Measurements from ENCODE around the gene SLC4A11.
"Not testable (repeated sequence)": the region's sequence is repeated elsewhere in the genome, so short reads cannot be mapped to it uniquely, and the experiment has no call there.

Gene SLC4A11

GRCh38 chr20:3199976-3200755, 38.8 kb downstream of the SLC4A11 start:
- no peak for DNase-seq

- no peak for DNase-seq
Observed at GRCh38 chr20:3199206-3199605, 39.8 kb downstream of the SLC4A11 start.

GRCh38 chr20:3195590-3196237, 43.3 kb downstream of the SLC4A11 start:
- no peak for DNase-seq

GRCh38 chr20:3194617-3195280, 44.2 kb downstream of the SLC4A11 start:
- no peak for DNase-seq

- no peak for DNase-seq
Observed at GRCh38 chr20:3193806-3194616, 45.0 kb downstream of the SLC4A11 start.

GRCh38 chr20:3192226-3193015, 46.6 kb downstream of the SLC4A11 start:
- DNase-seq, result no peak

GRCh38 chr20:3190681-3191111, 48.3 kb downstream of the SLC4A11 start:
- DNase-seq, result no peak

GRCh38 chr20:3189561-3190131, 49.3 kb downstream of the SLC4A11 start:
- no peak for DNase-seq

GRCh38 chr20:3188823-3189413, 50.1 kb downstream of the SLC4A11 start:
- DNase-seq, result no peak

- DNase-seq, result not testable (repeated sequence)
Observed at GRCh38 chr20:3187861-3188260, 51.1 kb downstream of the SLC4A11 start.

- no peak for DNase-seq
Observed at GRCh38 chr20:3183896-3184612, 54.9 kb downstream of the SLC4A11 start.

- DNase-seq, result not testable (repeated sequence)
Observed at GRCh38 chr20:3182429-3182828, 56.6 kb downstream of the SLC4A11 start.

GRCh38 chr20:3181270-3181669, 57.7 kb downstream of the SLC4A11 start:
- DNase-seq, result no peak

GRCh38 chr20:3180319-3180718, 58.7 kb downstream of the SLC4A11 start:
- no peak for DNase-seq

- DNase-seq, result no peak
Observed at GRCh38 chr20:3177746-3178485, 61.1 kb downstream of the SLC4A11 start.
